ENCODE measurements around the gene CDH11. TPM values are rescaled to one million over a fixed set of nuclear protein-coding genes. Genes with fewer than 3 reads are reported as not detected.

The CDH11 gene
- total RNA-seq, 2 experiments from 2014 or later: not detected

DNA sequence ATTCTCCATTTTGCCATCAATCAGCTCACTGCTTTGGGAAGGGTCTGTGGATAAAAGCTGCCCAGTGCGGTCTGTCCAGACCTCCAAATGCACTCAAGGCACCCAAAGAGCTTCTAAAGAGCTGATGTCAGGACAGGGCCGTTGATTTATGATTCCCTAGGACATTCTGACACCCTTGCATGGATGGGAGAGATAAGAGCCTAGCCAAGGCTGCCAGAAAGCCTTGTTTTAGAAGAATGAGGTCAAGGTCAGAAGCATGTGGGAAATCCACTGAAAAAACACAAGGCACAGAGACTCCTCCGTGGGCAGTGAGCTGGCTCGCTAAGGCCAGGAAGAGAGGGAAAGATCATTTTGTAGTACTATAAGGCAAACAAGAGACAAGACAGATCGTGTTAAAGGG is 214.0 kb downstream of the CDH11 start:
- DNase-seq: no peak
- H3K27me3 Mint-ChIP-seq: no peaks in the 10 kb centered on the region
- no peaks in the 10 kb centered on the region for H3K4me1 Mint-ChIP-seq
- no peak overlapping the region for H3K4me3 Mint-ChIP-seq
- H3K9me3 Mint-ChIP-seq: peaks cover 7% of the 10 kb centered on the region
- H3K36me3 Mint-ChIP-seq: no peaks in the 10 kb centered on the region
- no peak overlapping the region for H3K27ac Mint-ChIP-seq
- no peak for ATAC-seq (ENCODE audit: low read depth)
- POLR2A ChIA-PET: no interaction called here

DNA sequence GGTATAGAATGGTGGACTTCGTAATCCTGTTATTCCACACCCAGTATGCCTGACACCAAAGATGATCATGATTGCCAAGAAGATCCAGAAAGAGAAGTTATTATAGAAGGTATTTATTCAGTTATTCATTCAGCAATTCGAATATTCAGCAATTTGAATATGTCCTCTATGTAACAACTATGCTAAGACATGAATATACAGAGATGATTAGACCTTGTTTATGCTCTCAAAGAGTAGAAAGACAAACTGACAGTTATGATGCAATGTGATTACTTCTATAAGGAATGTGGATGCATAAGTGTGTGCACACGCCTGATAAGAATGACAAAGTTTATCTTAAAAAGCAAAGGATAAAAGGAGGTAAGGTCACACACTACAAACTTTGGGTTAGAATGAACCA is 218.1 kb downstream of the CDH11 start:
- Mint-ChIP-seq H3K27me3 (no peaks in the 10 kb centered on the region), H3K36me3 (no peaks in the 10 kb centered on the region), H3K27ac (no peak overlapping the region), H3K4me3 (no peak overlapping the region), H3K4me1 (no peaks in the 10 kb centered on the region), H3K9me3 (peaks cover 6% of the 10 kb centered on the region)
- DNase-seq: no peak
- no peak for ATAC-seq (ENCODE audit: low read depth)
- POLR2A ChIA-PET: no interaction called here

DNA sequence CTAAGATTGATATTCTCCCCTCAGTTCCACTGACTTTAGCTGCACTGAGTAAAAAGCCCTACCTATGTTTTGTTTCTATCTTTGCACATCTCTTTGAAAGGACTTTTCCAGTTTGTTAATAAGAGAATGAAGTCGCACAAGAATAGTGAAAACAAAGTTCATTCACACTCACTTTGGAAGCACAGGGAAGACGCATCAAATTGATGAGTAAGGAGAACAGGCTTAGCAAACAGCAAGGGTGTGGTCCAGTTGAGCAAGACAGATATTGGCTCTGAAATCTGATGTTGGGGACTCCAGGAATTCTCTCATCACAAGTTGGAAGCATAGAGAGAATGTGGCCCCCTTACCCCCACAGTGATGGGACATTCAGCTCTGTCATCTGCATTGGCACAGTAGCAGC is 221.3 kb downstream of the CDH11 start:
- Mint-ChIP-seq H3K4me3 (no peak overlapping the region), H3K9me3 (peaks cover 3% of the 10 kb centered on the region), H3K27ac (no peak overlapping the region), H3K4me1 (no peaks in the 10 kb centered on the region), H3K36me3 (no peaks in the 10 kb centered on the region), H3K27me3 (no peaks in the 10 kb centered on the region)
- DNase-seq (no peak), ATAC-seq (ENCODE audit: low read depth) (no peak)
- POLR2A ChIA-PET: no interaction called here

DNA sequence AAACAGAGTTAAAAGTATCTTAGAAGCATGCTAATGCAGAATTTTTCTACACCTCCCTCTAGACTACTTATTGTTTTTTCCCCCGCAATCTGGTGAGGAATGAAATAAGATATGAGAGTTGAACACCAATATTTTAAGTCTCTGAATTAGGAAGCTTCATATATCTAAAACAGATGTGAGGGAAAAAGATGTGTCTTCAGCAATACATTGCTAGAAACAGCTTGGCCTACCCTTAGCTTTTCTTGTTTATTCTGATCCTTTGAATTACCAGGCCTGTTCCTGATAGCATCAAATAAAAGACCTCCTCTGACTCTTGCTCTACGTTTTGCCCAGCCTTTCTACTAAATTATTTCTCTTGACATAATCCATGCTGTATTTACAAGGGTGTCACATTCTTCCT is 221.8 kb downstream of the CDH11 start:
- Mint-ChIP-seq H3K36me3 (no peaks in the 10 kb centered on the region), H3K9me3 (peaks cover 3% of the 10 kb centered on the region), H3K27ac (no peak overlapping the region), H3K4me3 (no peak overlapping the region), H3K4me1 (no peaks in the 10 kb centered on the region), H3K27me3 (no peaks in the 10 kb centered on the region)
- POLR2A ChIA-PET: no interaction called here
- no peak for DNase-seq
- ATAC-seq (ENCODE audit: low read depth): no peak

DNA sequence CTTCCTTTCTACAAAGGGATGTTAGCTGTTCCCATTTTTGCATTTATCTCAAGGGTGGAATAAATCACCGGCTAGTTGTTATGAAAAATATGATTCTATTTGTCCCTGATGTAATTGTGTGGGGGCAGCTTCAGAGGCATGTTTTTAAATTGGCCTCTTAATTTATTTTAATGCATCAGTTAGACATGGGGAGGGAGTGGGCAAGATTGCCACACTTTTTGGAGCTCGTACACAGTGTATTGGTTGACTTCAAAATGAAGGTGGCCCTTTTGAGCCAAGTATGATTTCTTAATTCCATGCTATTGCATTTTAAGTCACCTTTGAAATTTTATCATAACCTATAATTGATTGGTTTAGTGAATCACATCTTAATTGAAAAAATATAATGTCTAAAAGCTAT is 223.7 kb downstream of the CDH11 start:
- DNase-seq (no peak), ATAC-seq (ENCODE audit: low read depth) (no peak)
- Mint-ChIP-seq H3K4me1 (no peaks in the 10 kb centered on the region), H3K4me3 (no peak overlapping the region), H3K27me3 (no peaks in the 10 kb centered on the region), H3K9me3 (peaks cover 8% of the 10 kb centered on the region), H3K36me3 (no peaks in the 10 kb centered on the region), H3K27ac (no peak overlapping the region)
- POLR2A ChIA-PET: no interaction called here
